H9 (cell line): ENCODE results near the gene RAPGEF3. TPM values are rescaled to one million over a fixed set of nuclear protein-coding genes. Genes with fewer than 3 reads are reported as not detected.

Experiments
- DNase-seq: peaks from one replicate; pipeline ENCODE4 v3.0.0-alpha.2; 2017
- H2AFZ ChIP-seq: one replicate; pipeline ENCODE4 v1.6.1; 2013; ENCODE audit warnings: mild to moderate bottlenecking, low read length, control low read depth, moderate library complexity
- H2AK5ac ChIP-seq: 2 replicates; pipeline ENCODE4 v1.6.1; 2013; ENCODE audit warnings: low read length, control low read depth, mixed read lengths; ENCODE audit not compliant: insufficient read length
- H2BK120ac ChIP-seq: one replicate; pipeline ENCODE4 v1.6.1; 2013; ENCODE audit warnings: low read depth, mild to moderate bottlenecking, low read length, control low read depth, inconsistent platforms; ENCODE audit not compliant: poor library complexity, severe bottlenecking
- H2BK12ac ChIP-seq: 2 replicates; pipeline ENCODE4 v1.6.1; 2013; ENCODE audit warnings: low read length, control low read depth, mixed read lengths, low read depth; ENCODE audit not compliant: insufficient read length
- H2BK15ac ChIP-seq: 2 replicates; pipeline ENCODE4 v1.6.1; 2013; ENCODE audit warnings: low read depth, low read length, control low read depth
- H2BK20ac ChIP-seq: one replicate; pipeline ENCODE4 v1.6.1; 2013; ENCODE audit warnings: low read depth, mild to moderate bottlenecking, low read length, control low read depth, inconsistent platforms; ENCODE audit not compliant: poor library complexity, severe bottlenecking
- H2BK5ac ChIP-seq: 2 replicates; pipeline ENCODE4 v1.6.1; 2013; ENCODE audit warnings: low read length, control low read depth, mixed read lengths; ENCODE audit not compliant: insufficient read length
- H3K14ac ChIP-seq: 2 replicates; pipeline ENCODE4 v1.6.1; 2013; ENCODE audit warnings: low read length, control low read depth; ENCODE audit not compliant: insufficient read depth
- H3K18ac ChIP-seq: 2 replicates; pipeline ENCODE4 v1.6.1; 2013; ENCODE audit warnings: low read depth, mild to moderate bottlenecking, mixed read lengths, low read length, control low read depth; ENCODE audit not compliant: insufficient read length
- H3K23ac ChIP-seq: 2 replicates; pipeline ENCODE4 v1.6.1; 2013; ENCODE audit warnings: low read length, control low read depth, mixed read lengths, low read depth; ENCODE audit not compliant: insufficient read length
- H3K23me2 ChIP-seq: 2 replicates; pipeline ENCODE4 v1.6.1; 2013; ENCODE audit warnings: low read depth, mild to moderate bottlenecking, mixed read lengths, low read length, control low read depth; ENCODE audit not compliant: insufficient read length, poor library complexity, severe bottlenecking
- H3K27ac ChIP-seq: 2 replicates; pipeline ENCODE4 v1.5.1; 2013; ENCODE audit warnings: low read length, control low read depth, mixed read lengths, low read depth; ENCODE audit not compliant: insufficient read length
- H3K27me3 ChIP-seq: 2 replicates; pipeline ENCODE4 v1.6.1; 2013; ENCODE audit warnings: low read length, control low read depth, inconsistent platforms; ENCODE audit not compliant: insufficient read depth
- H3K4ac ChIP-seq: 2 replicates; pipeline ENCODE4 v1.6.1; 2013; ENCODE audit warnings: low read depth, mild to moderate bottlenecking, control low read depth, inconsistent platforms, low read length, moderate library complexity
- H3K4me1 ChIP-seq: 2 replicates; pipeline ENCODE4 v1.6.1; 2013; ENCODE audit warnings: low read length, control low read depth, inconsistent platforms; ENCODE audit not compliant: insufficient read depth
- H3K4me2 ChIP-seq: 2 replicates; pipeline ENCODE4 v1.6.1; 2013; ENCODE audit warnings: low read length, control low read depth, mixed read lengths; ENCODE audit not compliant: insufficient read length, insufficient read depth
- H3K56ac ChIP-seq: 2 replicates; pipeline ENCODE4 v1.6.1; 2013; ENCODE audit warnings: low read depth, mild to moderate bottlenecking, mixed read lengths, low read length, control low read depth; ENCODE audit not compliant: insufficient read length
- H3K79me1 ChIP-seq: 2 replicates; pipeline ENCODE4 v1.6.1; 2013; ENCODE audit warnings: low read depth, mild to moderate bottlenecking, moderate library complexity, low read length, control low read depth, inconsistent platforms; ENCODE audit not compliant: insufficient read depth, poor library complexity, severe bottlenecking
- H3K79me2 ChIP-seq: 2 replicates; pipeline ENCODE4 v1.6.1; 2013; ENCODE audit warnings: low read length, control low read depth, inconsistent platforms; ENCODE audit not compliant: insufficient read depth
- H3K9ac ChIP-seq: 2 replicates; pipeline ENCODE4 v1.6.1; 2013; ENCODE audit warnings: low read length, control low read depth, mixed read lengths; ENCODE audit not compliant: insufficient read length; ENCODE audit errors: extremely low read depth
- H3K9me3 ChIP-seq: one replicate; pipeline ENCODE4 v1.6.1; 2013; ENCODE audit warnings: low read depth, low read length, inconsistent platforms; ENCODE audit not compliant: control insufficient read depth
- H3T11ph ChIP-seq: one replicate; pipeline ENCODE4 v1.6.1; 2013; ENCODE audit warnings: mild to moderate bottlenecking, low read length, control low read depth, inconsistent platforms
- H4K20me1 ChIP-seq: one replicate; pipeline ENCODE4 v1.6.1; 2013; ENCODE audit not compliant: control insufficient read depth, insufficient read length, insufficient read depth
- H4K5ac ChIP-seq: 2 replicates; pipeline ENCODE4 v1.6.1; 2013; ENCODE audit warnings: low read depth, mild to moderate bottlenecking, mixed read lengths, low read length, control low read depth; ENCODE audit not compliant: insufficient read length
- H4K8ac ChIP-seq: replicated peaks from 2 replicates; pipeline ENCODE4 v1.6.1; 2013; ENCODE audit warnings: low read length, control low read depth, mixed read lengths, low read depth; ENCODE audit not compliant: insufficient read length
- H4K91ac ChIP-seq: 2 replicates; pipeline ENCODE4 v1.6.1; 2013; ENCODE audit warnings: low read depth, mild to moderate bottlenecking, moderate library complexity, mixed read lengths, low read length, control low read depth; ENCODE audit not compliant: insufficient read length
- H3K27ac Mint-ChIP-seq, 3 experiments: 2 replicates in 2 of 3; 3 replicates in 1 of 3; pipeline ENCODE4 v1.8.0; 2020 to 2021; ENCODE audit warnings: mixed read lengths in 3 of 3, mild to moderate bottlenecking in 1 of 3, moderate library complexity in 1 of 3
- H3K27me3 Mint-ChIP-seq: 2 replicates; pipeline ENCODE4 v1.8.0; 2021; ENCODE audit warnings: low read depth, mild to moderate bottlenecking, moderate library complexity, mixed read lengths
- H3K36me3 Mint-ChIP-seq, 3 experiments: 2 replicates in 2 of 3; 3 replicates in 1 of 3; pipeline ENCODE4 v1.8.0; 2020 to 2021; ENCODE audit warnings: low read depth in 3 of 3, mixed read lengths in 3 of 3; ENCODE audit not compliant: insufficient read depth in 1 of 3
- H3K4me1 Mint-ChIP-seq, 2 experiments: 2 replicates each; pipeline ENCODE4 v1.8.0; 2020; ENCODE audit warnings: mixed read lengths in 2 of 2
- H3K4me3 Mint-ChIP-seq, 2 experiments: 2 replicates in 1 of 2; 3 replicates in 1 of 2; pipeline ENCODE4 v1.8.0; 2020 to 2021; ENCODE audit warnings: mild to moderate bottlenecking in 2 of 2, mixed read lengths in 2 of 2, moderate library complexity in 1 of 2
- H3K9me3 Mint-ChIP-seq, 2 experiments: 2 replicates in 1 of 2; 3 replicates in 1 of 2; pipeline ENCODE4 v1.8.0; 2020; ENCODE audit warnings: mild to moderate bottlenecking in 2 of 2, mixed read lengths in 2 of 2, moderate library complexity in 1 of 2
- CTCF ChIP-seq: fragments of 200-600 bp; sonication (generic); conservative IDR thresholded peaks from 3 replicates; pipeline ENCODE4 v1.8.0; 2021; ENCODE audit warnings: antibody characterized with exemption, mild to moderate bottlenecking
- WGBS: extraction: QIAGEN DNeasy Blood & Tissue Kit; methylation state at CpG from one replicate; pipeline ENCODE4 v1.1.7; 2013; ENCODE audit warnings: missing lambda C conversion rate, low lambda C conversion rate, mixed read lengths; ENCODE audit not compliant: insufficient read length; ENCODE audit errors: extremely low coverage; 5-methylcytosine and 5-hydroxymethylcytosine counted together
- total RNA-seq: library from RNA; stranded (reverse); gene quantifications from 2 replicates; pipeline ENCODE4 v1.2.1, GENCODE V29; 2021

RAPGEF3 gene
- total RNA-seq, 1 experiment from 2014 or later: 7.4 TPM

GRCh38 chr12:47773858-47774580, 15.3 kb upstream of the RAPGEF3 start:
- H3K4me2 ChIP-seq: peak overlapping the region; percentile 69
- Mint-ChIP-seq H3K27ac (no peak overlapping the region), H3K4me3 (peak overlapping the region; percentile 81 to 92), H3K9me3 (no peaks in the 10 kb centered on the region), H3K36me3 (peaks cover 0 to 1% (median 0%) of the 10 kb centered on the region in 3 experiments; a peak in 2 of 7 replicates), H3K4me1 (peaks cover 26 to 38% of the 10 kb centered on the region in 2 experiments), H3K27me3 (peaks cover 22% of the 10 kb centered on the region)
- no peaks in the 10 kb centered on the region for H3K79me1 ChIP-seq
- H3K23me2 ChIP-seq: peaks cover 6% of the 10 kb centered on the region
- no peak overlapping the region for H3K23ac ChIP-seq
- H2BK15ac ChIP-seq: no peak overlapping the region
- H2AFZ ChIP-seq: no peak overlapping the region
- H3K14ac ChIP-seq: no peak overlapping the region
- no peak overlapping the region for H3K27ac ChIP-seq
- no peak overlapping the region for H2BK5ac ChIP-seq
- DNase-seq: no peak
- H3K27me3 ChIP-seq: no peaks in the 10 kb centered on the region
- no peak overlapping the region for H3K18ac ChIP-seq
- no peaks in the 10 kb centered on the region for H3K79me2 ChIP-seq
- H2BK12ac ChIP-seq: no peak overlapping the region
- WGBS: no CpG with 5 or more reads among the region's 14 CpGs
- peaks cover 2% of the 10 kb centered on the region for H4K20me1 ChIP-seq
- no peak overlapping the region for H2AK5ac ChIP-seq
- H3K4me1 ChIP-seq: peaks cover 3% of the 10 kb centered on the region; the same call in 1 of the 2 replicates
- no peak overlapping the region for H4K91ac ChIP-seq
- no peaks in the 10 kb centered on the region for H3K9me3 ChIP-seq
- TF ChIP-seq CTCF: no peak
- H2BK120ac ChIP-seq: no peak overlapping the region
- H4K8ac ChIP-seq: no peak overlapping the region
- H4K5ac ChIP-seq: no peak overlapping the region
- H3K56ac ChIP-seq: no peak overlapping the region
- no peak overlapping the region for H2BK20ac ChIP-seq
- H3K9ac ChIP-seq: no peak overlapping the region
- no peak overlapping the region for H3K4ac ChIP-seq
- H3T11ph ChIP-seq: no peak overlapping the region
